Peyer's patch (tissue), 4 donors: ENCODE data around the gene EIPR1. TPM values are rescaled to one million over a fixed set of nuclear protein-coding genes. Genes with fewer than 3 reads are reported as not detected.

Experiments
- DNase-seq, 3 donors: peaks; one replicate each; pipeline ENCODE4 v3.0.0-alpha.2; 2017 to 2019
- H3K27ac ChIP-seq, 4 donors: fragments of 200-600 bp; sonication (generic); one replicate each; pipeline ENCODE4 v1.5.1; 2016 to 2019
- H3K27me3 ChIP-seq, 2 donors: fragments of 200-600 bp; sonication (generic); one replicate each; pipeline ENCODE4 v1.5.1; 2019
- H3K36me3 ChIP-seq, 3 donors: fragments of 200-600 bp; sonication (generic); one replicate each; pipeline ENCODE4 v1.5.1; 2016 to 2019
- H3K4me1 ChIP-seq, 4 donors: fragments of 200-600 bp; sonication (generic); one replicate each; pipeline ENCODE4 v1.5.1; 2016 to 2019
- H3K4me3 ChIP-seq, 4 donors: fragments of 200-600 bp; sonication (generic); 1 replicate in 3 of 4; 2 replicates in 1 of 4; pipeline ENCODE4 v1.5.1; 2016 to 2019; ENCODE audit warnings: mild to moderate bottlenecking in 1 of 4
- H3K9me3 ChIP-seq, 4 donors: fragments of 200-600 bp; sonication (generic); one replicate each; pipeline ENCODE4 v1.5.1; 2016 to 2019; ENCODE audit warnings: mild to moderate bottlenecking in 1 of 4
- POLR2A ChIP-seq, 2 donors: fragments of 450-650 bp; IDR thresholded peaks; one replicate each; pipeline ENCODE4 v1.5.1; 2017; ENCODE audit warnings: antibody characterized with exemption in 2 of 2, mild to moderate bottlenecking in 2 of 2, moderate library complexity in 2 of 2
- total RNA-seq, 4 donors: library from RNA; depleted of rRNA; stranded (reverse); fragments of >200 nt; gene quantifications; one replicate each; pipeline ENCODE4 v1.1.0, GENCODE V29; 2016
- TF ChIP-seq, protein P1 (sequence below), 6 experiments: fragments of 450-650 bp in 4 of 6; fragments of 200-600 bp in 2 of 6; sonication (generic) in 1 of 6; IDR thresholded peaks; one replicate each; pipeline ENCODE4 v1.5.1; 2017 to 2019; ENCODE audit warnings: antibody characterized with exemption in 6 of 6, mild to moderate bottlenecking in 3 of 6, moderate library complexity in 1 of 6

The EIPR1 gene
- total RNA-seq, 4 donors from 2014 or later, result 23.4 to 94.1 (median 36.2) TPM

DNA sequence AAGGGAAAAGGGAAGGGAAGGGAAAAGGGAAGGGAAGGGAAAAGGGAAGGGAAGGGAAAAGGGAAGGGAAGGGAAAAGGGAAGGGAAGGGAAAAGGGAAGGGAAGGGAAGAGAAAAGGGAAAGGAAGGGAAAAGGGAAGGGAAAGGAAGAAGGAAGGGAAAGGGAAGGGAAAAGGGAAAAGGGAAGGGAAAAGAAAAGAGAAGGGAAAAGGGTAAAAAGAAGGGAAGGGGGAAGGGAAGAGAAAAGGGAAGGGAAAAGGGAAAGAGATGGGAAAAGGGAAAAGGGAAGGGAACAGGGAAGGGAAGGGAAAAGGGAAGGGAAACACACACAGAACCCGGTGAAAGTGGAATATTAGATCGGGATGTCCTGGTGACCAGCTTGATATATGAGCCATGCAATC lies 40.8 kb downstream of the EIPR1 start:
- H3K27ac ChIP-seq, result no peak overlapping the region
- no peak overlapping the region for H3K4me3 ChIP-seq
- TF ChIP-seq POLR2A (IDR thresholded peaks at IDR 0.05), result no peak
- TF ChIP-seq, protein P1, sequence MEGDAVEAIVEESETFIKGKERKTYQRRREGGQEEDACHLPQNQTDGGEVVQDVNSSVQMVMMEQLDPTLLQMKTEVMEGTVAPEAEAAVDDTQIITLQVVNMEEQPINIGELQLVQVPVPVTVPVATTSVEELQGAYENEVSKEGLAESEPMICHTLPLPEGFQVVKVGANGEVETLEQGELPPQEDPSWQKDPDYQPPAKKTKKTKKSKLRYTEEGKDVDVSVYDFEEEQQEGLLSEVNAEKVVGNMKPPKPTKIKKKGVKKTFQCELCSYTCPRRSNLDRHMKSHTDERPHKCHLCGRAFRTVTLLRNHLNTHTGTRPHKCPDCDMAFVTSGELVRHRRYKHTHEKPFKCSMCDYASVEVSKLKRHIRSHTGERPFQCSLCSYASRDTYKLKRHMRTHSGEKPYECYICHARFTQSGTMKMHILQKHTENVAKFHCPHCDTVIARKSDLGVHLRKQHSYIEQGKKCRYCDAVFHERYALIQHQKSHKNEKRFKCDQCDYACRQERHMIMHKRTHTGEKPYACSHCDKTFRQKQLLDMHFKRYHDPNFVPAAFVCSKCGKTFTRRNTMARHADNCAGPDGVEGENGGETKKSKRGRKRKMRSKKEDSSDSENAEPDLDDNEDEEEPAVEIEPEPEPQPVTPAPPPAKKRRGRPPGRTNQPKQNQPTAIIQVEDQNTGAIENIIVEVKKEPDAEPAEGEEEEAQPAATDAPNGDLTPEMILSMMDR (IDR thresholded peaks at IDR 0.05), result no peak
- H3K36me3 ChIP-seq, result peaks cover 0 to 23% (median 0%) of the 10 kb centered on the region in 3 donors
- no peaks in the 10 kb centered on the region for H3K27me3 ChIP-seq
- no peak for DNase-seq
- H3K4me1 ChIP-seq, result no peaks in the 10 kb centered on the region
- no peaks in the 10 kb centered on the region for H3K9me3 ChIP-seq

DNA sequence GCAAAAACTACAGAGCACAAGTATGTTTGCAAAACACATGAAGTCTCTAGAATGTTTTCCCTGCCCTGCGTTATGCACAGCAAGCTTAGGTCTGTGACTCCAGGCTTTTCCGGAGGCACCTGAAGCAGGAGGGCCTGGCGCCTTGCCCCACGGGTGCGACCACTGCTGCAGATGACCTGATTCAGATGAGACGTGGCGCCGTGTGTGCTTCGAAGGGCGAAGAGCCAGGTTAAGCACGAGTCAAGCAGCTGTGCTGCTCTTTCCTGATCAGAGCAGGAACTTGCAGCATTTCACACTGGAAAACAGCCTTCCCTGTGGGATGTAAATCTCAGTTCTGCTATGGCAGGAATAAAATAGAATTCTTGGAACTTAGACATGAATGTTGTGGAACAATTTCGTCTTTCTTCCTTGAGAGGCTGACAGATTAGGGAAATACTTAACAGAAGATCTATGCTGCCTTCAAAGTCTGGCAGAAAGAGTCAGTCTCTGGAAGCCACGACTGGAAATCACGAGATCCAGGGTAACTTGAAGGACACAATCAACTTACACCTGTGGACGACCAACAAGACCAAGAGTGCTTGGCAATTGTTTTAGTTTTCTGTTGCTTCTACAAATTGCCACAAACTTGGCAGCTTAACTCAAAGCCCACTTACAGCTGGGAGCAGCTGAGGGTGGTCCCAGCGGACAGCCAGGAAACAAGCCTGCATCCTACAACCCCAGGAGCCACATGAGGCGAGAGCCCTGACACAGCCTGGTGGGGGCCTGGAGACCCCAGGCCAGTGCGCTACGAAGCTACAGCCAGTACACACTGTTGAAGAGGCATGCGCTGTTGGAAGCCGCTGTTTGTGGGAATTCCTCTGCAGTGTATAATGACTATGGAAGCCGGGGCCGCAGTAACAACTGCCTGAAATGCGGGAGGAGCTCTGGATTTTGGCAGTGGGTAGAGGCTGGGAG lies 42.9 kb downstream of the EIPR1 start:
- DNase-seq, result no peak
- no peak overlapping the region for H3K27ac ChIP-seq

DNA sequence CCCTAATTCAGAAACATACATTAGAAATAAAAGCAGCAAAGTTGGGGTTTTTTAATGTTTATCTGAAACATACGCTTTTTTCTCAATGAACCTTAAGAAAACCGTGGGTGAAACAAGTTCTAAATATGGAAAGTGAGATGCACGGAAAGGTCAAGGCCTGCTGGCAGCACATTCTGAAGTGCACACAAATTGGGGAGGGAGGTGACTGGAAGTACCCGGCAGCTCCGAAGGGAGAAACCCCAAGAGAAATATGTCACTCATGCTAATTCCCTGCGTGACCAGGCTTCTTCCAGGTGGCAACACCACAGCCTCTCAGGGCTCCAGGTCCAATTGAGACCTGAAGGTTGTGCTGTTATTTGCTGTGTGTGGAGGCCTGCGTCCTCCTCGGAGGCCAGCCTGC lies 45.5 kb downstream of the EIPR1 start:
- H3K4me1 ChIP-seq, result no peaks in the 10 kb centered on the region
- H3K4me3 ChIP-seq, result no peak overlapping the region
- TF ChIP-seq, protein P1 (IDR thresholded peaks at IDR 0.05), result no peak
- no peak for TF ChIP-seq POLR2A (IDR thresholded peaks at IDR 0.05)
- H3K27me3 ChIP-seq, result no peaks in the 10 kb centered on the region
- H3K27ac ChIP-seq, result no peak overlapping the region
- no peaks in the 10 kb centered on the region for H3K9me3 ChIP-seq
- peaks cover 0 to 28% (median 0%) of the 10 kb centered on the region in 3 donors for H3K36me3 ChIP-seq
- DNase-seq, result no peak

More for the DNA sequence above, 42.9 kb downstream of the EIPR1 start:
- TF ChIP-seq, protein P1 (IDR thresholded peaks at IDR 0.05), result no peak
- TF ChIP-seq POLR2A (IDR thresholded peaks at IDR 0.05), result no peak
- Histone ChIP-seq H3K27me3 (no peaks in the 10 kb centered on the region), H3K9me3 (no peaks in the 10 kb centered on the region), H3K4me3 (no peak overlapping the region), H3K36me3 (peaks cover 0 to 28% (median 0%) of the 10 kb centered on the region in 3 donors), H3K4me1 (no peaks in the 10 kb centered on the region)

DNA sequence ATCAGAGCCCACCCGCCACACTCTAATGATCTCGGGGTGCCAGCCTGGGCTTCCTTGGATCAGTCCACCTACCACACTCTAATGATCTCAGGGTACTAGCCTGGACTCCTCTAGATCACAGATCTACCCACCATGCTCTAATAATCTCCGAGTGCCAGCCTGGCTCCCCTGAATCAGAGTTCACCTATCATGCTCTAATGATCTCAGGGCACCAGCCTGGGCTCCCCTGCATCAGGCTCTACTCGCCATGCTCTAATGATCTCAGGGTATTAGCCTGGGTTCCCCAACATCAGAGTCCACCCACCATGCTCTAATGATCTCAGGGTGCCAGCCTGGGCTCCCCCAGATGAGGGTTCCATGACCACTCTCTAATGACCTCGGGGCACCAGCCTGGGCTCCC lies 48.1 kb downstream of the EIPR1 start:
- TF ChIP-seq, protein P1 (IDR thresholded peaks at IDR 0.05), result no peak
- no peak for TF ChIP-seq POLR2A (IDR thresholded peaks at IDR 0.05)
- Histone ChIP-seq H3K4me1 (no peaks in the 10 kb centered on the region), H3K9me3 (no peaks in the 10 kb centered on the region), H3K36me3 (peaks cover 0 to 16% (median 0%) of the 10 kb centered on the region in 3 donors), H3K27me3 (no peaks in the 10 kb centered on the region), H3K27ac (no peak overlapping the region), H3K4me3 (no peak overlapping the region)
- DNase-seq, result no peak

DNA sequence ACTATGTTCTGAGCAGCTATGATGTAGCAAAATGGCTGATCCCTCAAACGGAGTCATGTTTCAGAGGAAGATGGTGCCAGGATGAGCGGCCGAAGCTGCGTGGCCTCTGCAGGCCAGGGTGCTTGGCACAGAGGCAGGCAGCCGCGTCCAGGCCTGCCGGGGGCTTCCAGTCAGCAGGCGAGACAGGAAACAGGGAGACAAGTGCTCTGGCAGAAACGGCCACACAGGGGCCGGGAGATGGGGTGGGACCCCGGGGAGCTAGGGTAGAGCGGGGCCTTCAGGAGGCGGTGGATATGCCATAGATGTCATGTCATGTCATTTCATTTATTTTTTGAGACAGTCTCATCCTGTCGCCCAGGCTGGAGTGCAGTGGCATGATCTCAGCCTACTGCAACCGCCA lies 50.7 kb downstream of the EIPR1 start:
- TF ChIP-seq POLR2A (IDR thresholded peaks at IDR 0.05), result no peak
- TF ChIP-seq, protein P1 (IDR thresholded peaks at IDR 0.05), result no peak
- Histone ChIP-seq H3K9me3 (no peaks in the 10 kb centered on the region), H3K27ac (no peak overlapping the region), H3K4me3 (no peak overlapping the region), H3K4me1 (no peaks in the 10 kb centered on the region), H3K36me3 (peaks cover 0 to 5% (median 0%) of the 10 kb centered on the region in 3 donors), H3K27me3 (no peaks in the 10 kb centered on the region)
- DNase-seq, result no peak
